Activated CD4-positive, alpha-beta T cell treated with anti-CD3 and anti-CD28 coated beads, Interleukin-2, amount 50 U/mL, for 1 hour (primary cell): Measurements from ENCODE around the gene CHST14.

Experiments used
- DNase-seq: peaks from one replicate; pipeline ENCODE4 v3.0.0-alpha.2; 2020

CHST14 gene

DNA sequence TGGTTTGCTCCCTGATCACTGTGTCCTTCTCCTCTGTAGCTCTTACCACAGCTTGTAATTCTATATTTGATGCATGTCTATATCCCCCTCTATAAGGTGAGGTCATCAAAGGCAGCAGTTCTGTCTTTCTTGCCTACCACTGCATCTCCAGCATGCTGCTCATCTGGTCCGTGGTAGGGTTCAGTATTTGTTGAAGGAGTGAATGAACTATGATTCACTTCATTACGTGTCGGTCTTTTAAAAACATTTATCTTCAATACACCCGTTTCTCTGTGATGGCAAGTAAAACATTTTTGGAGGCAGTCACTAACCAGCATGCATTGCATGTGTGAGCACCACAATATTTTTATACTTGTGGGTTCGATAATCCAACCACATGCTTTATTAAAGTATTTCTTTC, 27.6 kb downstream of the CHST14 start:
- DNase-seq: no peak

DNA sequence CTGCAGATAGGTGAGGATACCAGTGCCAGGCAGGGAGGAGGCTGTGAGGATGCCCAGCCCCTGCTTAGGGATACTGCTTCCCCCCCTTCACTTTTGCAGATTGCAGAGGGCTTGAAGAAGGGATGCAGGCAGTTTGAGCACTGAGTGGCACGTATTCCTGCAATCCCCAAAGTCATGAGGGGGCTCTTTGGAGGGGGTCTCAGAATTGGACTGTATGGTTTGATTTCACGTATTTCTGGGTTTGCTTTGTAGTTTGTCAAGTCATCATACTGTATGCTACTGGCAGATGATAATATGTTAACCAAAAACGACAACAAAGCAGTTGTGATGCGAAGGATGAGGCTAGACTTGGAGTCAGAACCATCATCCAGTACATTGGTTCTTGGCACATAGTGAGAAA, 28.1 kb downstream of the CHST14 start:
- no peak for DNase-seq

DNA sequence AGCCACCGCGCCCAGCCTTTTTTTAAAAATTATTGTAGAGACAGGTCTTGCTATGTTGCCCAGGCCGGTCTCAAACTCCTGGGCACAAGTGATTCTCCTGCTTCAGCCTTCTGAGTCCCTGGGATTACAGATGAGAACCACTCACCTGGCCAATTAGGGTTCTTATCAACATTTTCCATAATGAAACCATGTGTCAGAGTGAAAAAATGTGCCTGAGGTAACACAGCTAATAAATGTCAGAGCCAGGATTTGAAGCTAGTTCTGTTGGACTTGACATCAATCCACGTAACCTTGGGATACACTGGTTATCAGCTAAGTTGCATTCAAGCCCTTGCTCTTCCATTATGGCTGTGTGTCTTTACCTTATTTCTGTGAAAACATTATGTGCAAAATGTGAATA, 29.1 kb downstream of the CHST14 start:
- no peak for DNase-seq

DNA sequence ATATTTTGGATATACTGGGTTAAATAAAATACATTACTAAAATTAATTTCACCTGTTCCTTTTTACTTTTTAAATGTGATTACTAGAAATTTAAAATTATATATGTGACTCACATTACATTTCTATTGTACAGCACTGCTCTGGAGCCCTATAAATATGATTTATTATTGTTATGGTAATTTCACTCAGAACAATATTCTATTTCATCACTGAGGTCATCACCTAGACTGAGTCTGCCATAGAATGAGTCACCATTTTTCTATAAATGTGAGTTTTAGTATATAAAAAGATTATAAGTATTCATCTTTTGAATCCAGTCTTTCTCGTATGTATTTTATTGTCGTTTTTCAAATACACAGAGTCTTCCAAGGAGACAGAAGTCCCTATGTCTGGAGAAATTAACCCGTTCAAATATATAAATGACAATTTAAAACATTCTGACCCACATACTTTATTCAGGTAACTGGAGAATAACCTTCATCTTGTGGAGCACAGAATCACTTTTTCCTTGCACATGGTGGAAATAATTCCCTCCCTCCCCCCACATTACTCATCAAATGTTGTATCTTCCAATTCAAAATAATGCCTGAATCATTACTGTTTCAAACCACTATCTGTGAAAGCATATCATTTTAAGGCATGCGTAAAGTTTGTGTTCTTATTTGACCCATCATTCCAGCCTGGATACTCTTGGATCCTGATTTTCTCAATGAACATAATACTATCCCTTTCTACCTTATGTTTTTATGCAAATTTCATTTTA, 30.0 kb downstream of the CHST14 start:
- no peak for DNase-seq

DNA sequence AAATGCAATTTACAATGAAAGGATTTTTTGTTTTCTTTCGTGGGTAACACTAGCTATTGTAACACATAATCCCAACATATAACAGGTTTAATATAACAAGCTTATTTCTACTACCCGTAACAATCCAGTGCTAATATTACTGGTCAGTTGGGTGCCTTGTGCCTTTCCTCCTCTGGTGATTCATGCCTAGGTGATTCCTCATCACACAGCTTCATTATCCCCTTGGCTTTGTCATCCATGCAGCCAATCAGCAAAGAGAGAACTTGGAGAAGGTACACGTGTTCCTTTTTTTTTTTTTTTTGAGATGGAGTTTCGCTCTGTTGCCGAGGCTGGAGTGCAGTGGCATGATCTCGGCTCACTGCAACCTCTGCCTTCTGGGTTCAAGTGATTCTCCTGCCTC, 30.7 kb downstream of the CHST14 start:
- DNase-seq: no peak

DNA sequence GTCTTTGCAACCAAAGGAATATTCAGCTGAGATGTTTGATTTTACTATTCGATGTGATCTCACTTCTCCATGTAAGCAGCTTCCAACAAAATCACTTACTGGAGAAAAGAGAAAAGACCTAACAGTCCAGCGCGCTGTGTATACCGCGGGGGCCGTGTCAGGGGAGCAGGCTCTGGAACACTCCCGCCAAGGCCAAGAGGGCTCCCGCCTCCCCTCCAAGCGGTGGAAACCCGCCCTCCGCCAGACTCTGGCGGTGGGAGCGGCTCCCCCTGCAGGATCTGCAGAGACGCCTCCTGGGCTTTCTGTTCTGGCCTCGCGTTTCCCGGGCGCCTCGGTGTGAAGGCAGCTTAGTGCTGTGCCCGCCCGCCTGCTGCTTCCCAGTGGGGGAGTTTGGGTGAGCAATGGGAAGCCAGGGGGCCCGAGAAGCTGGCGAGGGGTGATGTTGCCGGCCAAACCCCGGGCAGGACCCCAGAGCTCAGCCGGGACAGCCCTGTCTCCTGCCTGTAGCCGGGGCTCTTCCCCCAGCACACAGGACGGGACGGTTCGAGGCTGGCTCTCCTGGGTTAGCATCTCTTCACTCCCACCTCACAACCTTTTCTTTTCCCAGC, 36.3 kb downstream of the CHST14 start:
- DNase-seq: peak; percentile 59

DNA sequence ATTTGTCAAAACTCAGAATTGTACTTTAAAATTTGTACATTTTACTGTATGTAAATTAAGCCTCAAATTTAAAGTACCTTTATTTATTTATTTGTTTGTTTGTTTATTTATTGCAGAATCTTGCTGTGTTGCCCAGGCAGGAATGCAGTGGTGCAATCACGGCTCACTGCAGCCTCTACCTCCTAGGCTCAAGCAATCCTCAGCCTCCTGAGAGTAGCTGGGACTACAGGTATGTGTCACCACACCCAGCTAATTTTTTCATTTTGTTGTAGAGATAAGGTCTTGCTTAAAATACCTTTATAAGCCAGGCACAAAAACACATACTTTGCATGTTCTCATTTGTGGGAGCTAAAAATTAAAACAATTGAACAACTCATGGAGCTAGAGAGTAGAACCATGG, 37.4 kb downstream of the CHST14 start:
- DNase-seq: no peak

DNA sequence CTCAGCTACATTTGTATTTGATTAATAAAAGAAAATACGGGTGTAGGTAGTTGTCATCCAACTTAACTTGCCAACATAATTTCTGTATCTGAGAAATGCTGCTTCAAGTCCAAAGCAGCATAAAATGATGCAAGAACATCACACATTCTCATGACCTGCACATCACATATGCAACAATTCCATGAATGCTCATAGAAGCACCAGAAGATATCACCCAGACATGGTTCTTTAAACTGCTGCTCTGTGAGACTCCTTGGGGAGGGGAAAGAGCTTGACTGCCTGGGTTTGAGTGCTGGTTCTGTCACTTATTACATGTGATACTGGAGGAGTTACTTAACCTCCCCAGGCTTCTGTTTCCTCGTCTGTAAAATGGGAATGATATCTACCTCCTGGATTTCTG, 39.4 kb downstream of the CHST14 start:
- no peak for DNase-seq

DNA sequence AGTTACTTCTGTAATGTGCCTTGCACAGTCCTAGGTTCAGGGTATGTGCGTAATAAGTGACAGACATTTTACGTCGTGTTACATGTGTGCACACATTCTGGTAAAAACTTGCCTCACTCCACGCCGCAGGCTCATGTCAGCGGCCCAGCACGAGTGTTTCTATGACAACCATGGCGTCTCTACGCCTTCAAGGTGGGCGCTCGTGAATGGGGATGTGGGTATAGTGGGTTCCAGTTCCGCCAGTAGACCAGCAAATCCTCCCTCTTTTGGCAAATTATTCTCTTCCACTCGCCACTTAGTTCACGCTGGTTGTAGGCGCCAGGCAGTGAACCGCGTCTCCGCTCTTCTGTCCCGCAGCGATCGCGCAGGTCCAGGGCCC, 40.3 kb downstream of the CHST14 start:
- DNase-seq: no peak

DNA sequence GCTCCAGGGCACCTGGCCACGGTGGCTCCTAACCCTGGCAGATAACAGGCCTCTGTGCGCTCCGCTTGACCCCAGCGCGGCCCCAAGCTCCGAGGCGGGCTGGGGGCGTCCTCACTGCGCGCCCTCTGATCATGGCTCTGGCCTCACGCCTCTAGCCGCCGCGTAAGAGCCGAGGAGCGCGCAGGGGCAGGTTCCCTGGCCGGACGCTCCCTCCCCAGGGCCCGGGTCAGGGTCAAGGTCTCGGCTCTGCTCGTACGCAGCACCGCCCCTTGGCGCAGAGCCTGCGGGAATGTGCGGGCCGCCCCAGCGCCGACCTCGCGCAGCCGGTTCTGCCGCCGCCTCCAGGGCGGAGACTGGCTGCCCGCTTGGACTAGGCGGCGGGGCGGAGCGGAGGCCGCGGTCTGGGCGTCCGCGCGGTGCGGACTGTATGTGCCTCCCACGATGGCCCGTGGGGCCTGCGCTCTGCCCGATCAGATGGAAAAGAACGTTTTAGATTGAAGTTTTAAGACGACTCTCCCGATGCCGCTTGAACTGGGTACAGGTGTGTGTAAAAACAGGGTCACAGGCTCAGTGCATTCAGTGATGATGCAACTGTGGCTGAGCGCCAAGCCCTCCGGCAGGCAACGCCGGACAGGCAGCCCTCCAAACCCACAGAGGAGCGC, 40.8 kb downstream of the CHST14 start:
- no peak for DNase-seq

DNA sequence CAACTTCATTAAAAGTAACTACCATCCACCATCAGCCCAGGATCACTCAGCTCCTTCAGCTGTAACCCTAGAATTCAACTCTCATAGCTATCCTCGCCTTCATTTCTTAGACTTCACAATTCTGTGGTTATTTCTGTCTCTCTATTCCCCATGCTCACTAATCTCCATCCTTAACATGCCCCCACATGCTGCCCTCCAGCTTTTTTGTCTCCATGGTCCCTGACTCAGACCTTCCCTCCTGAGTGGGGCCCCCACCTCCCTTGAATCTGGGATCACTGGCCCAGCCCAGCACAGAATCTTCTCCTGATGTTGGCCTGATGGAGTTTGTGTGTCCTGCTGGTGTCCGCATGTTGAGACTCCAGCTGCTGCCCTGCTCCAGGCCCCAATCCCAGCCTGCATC, 41.7 kb downstream of the CHST14 start:
- DNase-seq: no peak

DNA sequence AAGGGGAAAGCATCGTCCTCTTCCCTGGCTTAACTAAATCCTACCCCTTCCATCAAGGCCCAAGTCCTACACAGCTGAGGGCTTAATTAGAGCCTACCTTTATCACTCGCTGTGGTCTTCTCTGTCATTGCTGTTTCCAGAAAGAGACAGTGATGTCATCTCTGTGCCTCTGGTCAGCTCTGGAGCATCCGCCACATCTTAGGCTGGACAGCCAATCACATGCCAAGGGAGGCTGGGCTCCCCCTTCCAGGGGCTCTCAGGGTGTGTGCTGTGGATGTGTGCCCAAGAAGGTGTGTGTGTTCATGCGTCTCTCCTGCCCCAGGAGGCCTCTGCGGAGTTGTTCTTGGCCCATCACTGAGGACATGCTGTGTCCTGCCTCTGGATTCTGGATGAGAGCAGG, 42.8 kb downstream of the CHST14 start:
- DNase-seq: no peak

DNA sequence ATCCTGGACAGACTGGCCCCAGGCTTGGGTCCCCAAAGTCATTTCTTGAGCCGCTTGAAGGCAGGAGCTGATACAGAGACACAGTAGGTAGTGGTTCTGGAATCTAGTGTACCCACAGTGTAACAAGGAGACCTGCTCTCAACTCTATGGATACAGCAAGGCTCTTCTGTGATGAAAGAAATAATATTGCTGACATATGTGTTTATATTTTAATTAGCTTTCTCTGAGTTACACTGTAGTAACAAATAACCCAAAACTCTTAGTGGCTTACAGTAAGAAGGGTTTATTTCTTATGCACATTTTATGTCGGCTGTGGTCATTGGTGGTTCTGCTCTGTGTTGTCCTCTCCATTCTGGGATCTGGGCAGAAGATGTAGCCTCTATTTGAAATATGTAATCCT, 45.5 kb downstream of the CHST14 start:
- DNase-seq: no peak
